ENCODE measurements around the gene LRP10. TPM values are rescaled to one million over a fixed set of nuclear protein-coding genes. Genes with fewer than 3 reads are reported as not detected.

The LRP10 gene
- total RNA-seq, 3 donors from 2014 or later (not counting 1 experiment from before 2014, with no cell fraction given): 97.8 to 118 (median 102) TPM

- intact Hi-C loops (cut with micrococcal nuclease): loop anchor here (1.0 to 10.0 kb wide), 9 partner anchors 10 to 994 kb away; partner anchors contain the start of genes DAD1, OXA1L, PABPN1 and PRMT5
- no peaks in the 10 kb centered on the region for H3K9me3 ChIP-seq (ENCODE audit: control insufficient read depth, insufficient read depth, low read length)
- peak within 1 kb of the TSS; percentile 100 for H3K27ac Mint-ChIP-seq
- no peak for TF ChIP-seq CTCF (IDR thresholded peaks at IDR 0.05)
- ATAC-seq (peak; percentile 86 to 97 (median 91)), DNase-seq (peak; percentile 99 to 100)
- no peaks in the 10 kb centered on the region for H3K36me3 Mint-ChIP-seq
- peak within 1 kb of the TSS; percentile 99 for H3K4me3 Mint-ChIP-seq
- under 1% methylated on average over 46 of the region's 46 CpGs for WGBS (ENCODE audit: insufficient coverage)
- peak within 1 kb of the TSS; percentile 96 for H3K27ac ChIP-seq (ENCODE audit: low read length)
- peaks cover 0 to 3% of the 10 kb centered on the region in 2 donors for H3K27me3 Mint-ChIP-seq (ENCODE audit: low read depth in 2 of 2)
- peak within 1 kb of the TSS; percentile 64 for H3K4me3 ChIP-seq (ENCODE audit: low read length)
- peaks cover 17% of the 10 kb centered on the region for H3K36me3 ChIP-seq (ENCODE audit: control insufficient read depth, insufficient read depth, low read length)
- no peaks in the 10 kb centered on the region for H3K9me3 Mint-ChIP-seq
- H3K27me3 ChIP-seq (ENCODE audit: control insufficient read depth, insufficient read depth, low read length): no peaks in the 10 kb centered on the region
- H3K4me1 Mint-ChIP-seq: peaks cover 25 to 30% of the 10 kb centered on the region in 2 donors
- peaks cover 21% of the 10 kb centered on the region for H3K4me1 ChIP-seq (ENCODE audit: control insufficient read depth, insufficient read depth, low read length)
These were observed 47.5 kb downstream of the LRP10 start, which contains the start of gene RBM23 for GRCh38 chr14:22918804-22919600. TSS of gene RBM23 (minus strand) at chr14:22919149.

- peak in 1 of 3 donors; percentile 0 for ATAC-seq
- no peak for DNase-seq
- WGBS (ENCODE audit: insufficient coverage): 8% methylated on average over 10 of the region's 10 CpGs
- Histone ChIP-seq H3K36me3 (ENCODE audit: control insufficient read depth, insufficient read depth, low read length) (peaks cover 21% of the 10 kb centered on the region), H3K4me1 (ENCODE audit: control insufficient read depth, insufficient read depth, low read length) (peaks cover 21% of the 10 kb centered on the region), H3K27me3 (ENCODE audit: control insufficient read depth, insufficient read depth, low read length) (no peaks in the 10 kb centered on the region), H3K27ac (ENCODE audit: low read length) (peak overlapping the region; percentile 88), H3K9me3 (ENCODE audit: control insufficient read depth, insufficient read depth, low read length) (no peaks in the 10 kb centered on the region), H3K4me3 (ENCODE audit: low read length) (peak overlapping the region; percentile 36)
- no peaks in the 10 kb centered on the region for H3K9me3 Mint-ChIP-seq
- peak overlapping the region; percentile 99 for H3K4me3 Mint-ChIP-seq
- intact Hi-C loops (cut with micrococcal nuclease): loop anchor here (1.0 to 10.0 kb wide), 9 partner anchors 10 to 995 kb away; partner anchors contain the start of genes DAD1, OXA1L, PABPN1 and PRMT5
- H3K27ac Mint-ChIP-seq: peak overlapping the region; percentile 100
- peaks cover 0 to 3% of the 10 kb centered on the region in 2 donors for H3K27me3 Mint-ChIP-seq (ENCODE audit: low read depth in 2 of 2)
- no peaks in the 10 kb centered on the region for H3K36me3 Mint-ChIP-seq
- no peak for TF ChIP-seq CTCF (IDR thresholded peaks at IDR 0.05)
- peaks cover 25 to 30% of the 10 kb centered on the region in 2 donors for H3K4me1 Mint-ChIP-seq
These were observed 48.0 kb downstream of the LRP10 start for GRCh38 chr14:22919601-22919921.

GRCh38 chr14:22920697-22921096, 49.2 kb downstream of the LRP10 start:
- Histone ChIP-seq H3K27me3 (ENCODE audit: control insufficient read depth, insufficient read depth, low read length) (no peaks in the 10 kb centered on the region), H3K9me3 (ENCODE audit: control insufficient read depth, insufficient read depth, low read length) (no peaks in the 10 kb centered on the region), H3K36me3 (ENCODE audit: control insufficient read depth, insufficient read depth, low read length) (peaks cover 24% of the 10 kb centered on the region), H3K27ac (ENCODE audit: low read length) (no peak overlapping the region), H3K4me3 (ENCODE audit: low read length) (no peak overlapping the region), H3K4me1 (ENCODE audit: control insufficient read depth, insufficient read depth, low read length) (peaks cover 21% of the 10 kb centered on the region)
- H3K4me1 Mint-ChIP-seq: peaks cover 25 to 30% of the 10 kb centered on the region in 2 donors
- H3K27ac Mint-ChIP-seq: peak overlapping the region; percentile 100
- WGBS (ENCODE audit: insufficient coverage): 92% methylated on average over 6 of the region's 6 CpGs
- H3K27me3 Mint-ChIP-seq (ENCODE audit: low read depth in 2 of 2): peaks cover 0 to 3% of the 10 kb centered on the region in 2 donors
- no peak overlapping the region for H3K4me3 Mint-ChIP-seq
- ATAC-seq: no peak
- DNase-seq: no peak
- no peak for TF ChIP-seq CTCF (IDR thresholded peaks at IDR 0.05)
- intact Hi-C loops (cut with micrococcal nuclease): loop anchor here (10.0 kb wide), 1 partner anchor 1214 kb away; the partner anchor contains the start of genes FITM1 and PSME1
- no peaks in the 10 kb centered on the region for H3K36me3 Mint-ChIP-seq
- no peaks in the 10 kb centered on the region for H3K9me3 Mint-ChIP-seq
